ENCODE measurements around the gene PLA2G10.
A peak's percentile ranks its signal among the peaks of the same experiment; 100 is the strongest.
"Not testable (repeated sequence)": the region's sequence is repeated elsewhere in the genome, so short reads cannot be mapped to it uniquely, and the experiment has no call there.

PLA2G10 gene

GRCh38 chr16:14668556-14669223, 25.4 kb downstream of the PLA2G10 start:
- intact Hi-C loops (cut with DNase I), result no loop called here
- no peak for DNase-seq

- intact Hi-C loops (cut with DNase I), result no loop called here
- DNase-seq, result peak in 7 of 42 donors; percentile 9 to 41 (median 11)
Observed at GRCh38 chr16:14667347-14668266, 26.5 kb downstream of the PLA2G10 start.

GRCh38 chr16:14658063-14658462, 36.0 kb downstream of the PLA2G10 start:
- DNase-seq, result peak in 31 of 42 donors; percentile 2 to 75 (median 36)
- intact Hi-C loops (cut with DNase I), result no loop called here

- intact Hi-C loops (cut with DNase I), result no loop called here
- DNase-seq, result peak in 32 of 42 donors; percentile 20 to 83 (median 48)
Observed at GRCh38 chr16:14652726-14653125, 41.4 kb downstream of the PLA2G10 start.

- intact Hi-C loops (cut with DNase I), result no loop called here
- no peak for DNase-seq
Observed at GRCh38 chr16:14650629-14651028, 43.5 kb downstream of the PLA2G10 start.

GRCh38 chr16:14649816-14650215, 44.3 kb downstream of the PLA2G10 start:
- no peak for DNase-seq
- intact Hi-C loops (cut with DNase I), result no loop called here

- DNase-seq, result peak in 10 of 42 donors; percentile 4 to 52 (median 28)
- intact Hi-C loops (cut with DNase I), result no loop called here
Observed at GRCh38 chr16:14641926-14642325, 52.2 kb downstream of the PLA2G10 start.

- no peak for DNase-seq
- intact Hi-C loops (cut with DNase I), result no loop called here
Observed at GRCh38 chr16:14641206-14641605, 52.9 kb downstream of the PLA2G10 start.

GRCh38 chr16:14640538-14640937, 53.6 kb downstream of the PLA2G10 start:
- DNase-seq, result no peak
- intact Hi-C loops (cut with DNase I), result no loop called here

- intact Hi-C loops (cut with DNase I); DNase-seq: not testable (repeated sequence)
Observed at GRCh38 chr16:14636951-14637240, 57.2 kb downstream of the PLA2G10 start.

- DNase-seq; intact Hi-C loops (cut with DNase I): not testable (repeated sequence)
Observed at GRCh38 chr16:14636179-14636950, 57.7 kb downstream of the PLA2G10 start.

- DNase-seq, result no peak
- intact Hi-C loops (cut with DNase I), result no loop called here
Observed at GRCh38 chr16:14635395-14636165, 58.5 kb downstream of the PLA2G10 start.

GRCh38 chr16:14634389-14634725, 59.8 kb downstream of the PLA2G10 start:
- DNase-seq, result no peak
- intact Hi-C loops (cut with DNase I), result no loop called here

GRCh38 chr16:14632693-14633569, 61.2 kb downstream of the PLA2G10 start, which contains the start of gene BFAR:
Gene BFAR, plus strand, starts transcription at chr16:14632951. Its CDS starts 11,396 bp downstream, at chr16:14644347.
- DNase-seq, result peak; percentile 98 to 100 (median 99)
- intact Hi-C loops (cut with DNase I), result no loop called here

GRCh38 chr16:14630620-14631330, 63.3 kb downstream of the PLA2G10 start:
- peak in 2 of 42 donors; percentile 10 to 33 for DNase-seq
- intact Hi-C loops (cut with DNase I), result not testable (repeated sequence)

GRCh38 chr16:14629919-14630619, 64.0 kb downstream of the PLA2G10 start, which contains the start of gene PARN:
Gene PARN, minus strand, starts transcription at chr16:14630260. Its CDS starts 135 bp downstream, at chr16:14630125.
- peak; percentile 92 to 98 (median 95) for DNase-seq
- intact Hi-C loops (cut with DNase I), result no loop called here

- DNase-seq, result peak in 6 of 42 donors; percentile 19 to 51 (median 22)
- intact Hi-C loops (cut with DNase I), result no loop called here
Observed at GRCh38 chr16:14629612-14629918, 64.5 kb downstream of the PLA2G10 start.

All from head of caudate nucleus (tissue), 42 donors.